Measurements from ENCODE around the gene FOSL2. TPM values are rescaled to one million over a fixed set of nuclear protein-coding genes. Genes with fewer than 3 reads are reported as not detected.

Gene FOSL2
- total and polyA plus RNA-seq, 10 of the 15 experiments (the other 5 are each of a cell fraction or from before 2014, with no cell fraction given) = 0.05 to 1.3 (median 0.34) TPM

DNA sequence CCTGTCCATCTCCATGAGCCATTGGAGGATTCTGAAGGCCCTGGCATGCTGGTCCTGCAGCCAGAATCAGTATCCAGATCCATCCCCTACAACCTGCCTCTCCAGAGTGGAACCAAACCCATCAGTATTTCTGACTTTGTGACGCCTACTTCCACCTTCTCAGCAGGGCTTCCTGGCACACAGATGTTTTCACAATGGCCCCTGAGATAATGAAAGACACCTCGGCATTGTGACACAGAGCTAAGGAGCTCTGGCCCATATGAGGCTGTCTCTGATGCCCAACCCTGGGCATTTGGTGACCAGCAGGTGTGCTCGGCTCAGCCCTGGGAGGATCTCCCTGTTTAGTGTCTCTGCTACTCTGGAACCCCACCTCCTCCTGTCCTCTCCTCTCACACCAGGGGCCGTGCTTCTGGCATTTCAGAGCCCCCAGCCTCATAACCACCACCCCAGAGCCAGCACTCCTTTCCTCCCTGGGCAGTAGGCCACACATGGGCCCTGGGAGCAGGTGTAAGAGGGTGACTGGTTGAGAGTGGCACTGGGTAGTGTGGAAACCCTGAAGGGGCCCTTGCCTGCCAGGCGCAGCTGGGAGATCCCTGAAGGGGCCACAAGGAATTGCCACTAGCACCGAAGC lies 38.2 kb downstream of the FOSL2 start:
- in situ Hi-C loops (cut with MboI) = no loop called here
- RAD21 ChIA-PET (ENCODE audit: unreplicated experiment) = no interaction called here

More for the DNA sequence above, 38.2 kb downstream of the FOSL2 start:
- Histone ChIP-seq H4K20me1 (ENCODE audit: control insufficient read depth, insufficient read depth) (no peaks in the 10 kb centered on the region), H3K9ac (ENCODE audit: control insufficient read depth, insufficient read depth, low read length) (no peak overlapping the region), H3K9me3 (replicated peaks; ENCODE audit: control insufficient read depth, insufficient read depth, low read length) (no peaks in the 10 kb centered on the region; the same call in 2 of the 3 replicates), H3K4me1 (ENCODE audit: control insufficient read depth, insufficient read depth, low read length) (no peaks in the 10 kb centered on the region), H3K27ac (ENCODE audit: control insufficient read depth, insufficient read depth) (no peak overlapping the region), H3K4me3 (no peak overlapping the region), H2AFZ (ENCODE audit: control insufficient read depth, low read depth, low read length) (no peak overlapping the region), H3K36me3 (ENCODE audit: control insufficient read depth in 2 of 2, insufficient read depth in 2 of 2, low read length in 1 of 2) (no peaks in the 10 kb centered on the region), H3K27me3 (replicated peaks in 1 of 2; ENCODE audit: control insufficient read depth in 2 of 2, insufficient read depth in 2 of 2, low read length in 1 of 2) (peaks cover 0 to 2% of the 10 kb centered on the region in 2 experiments; a peak in 2 of 4 replicates), H3K79me2 (ENCODE audit: control insufficient read depth, insufficient read depth, low read length) (no peaks in the 10 kb centered on the region), H3K4me2 (ENCODE audit: control insufficient read depth, insufficient read depth) (no peak overlapping the region)
- ChIA-PET SMC1A (ENCODE audit: uncharacterized antibody, unreplicated experiment) (no interaction called here), CTCF (interaction anchor here (1.0 kb wide), 1 partner anchor 12 kb away, joined by 3 read pairs; no protein-coding TSS in a partner anchor), POLR2A (interaction anchor here (0.6 kb wide), 1 partner anchor 743 kb away, joined by 3 read pairs; no protein-coding TSS in a partner anchor)
- DNase-seq (ENCODE audit: low read depth, low spot score) (no peak), FAIRE-seq (no peak), ATAC-seq (no peak)
- BruUV-seq (replicated peaks) = no TSS peak
- 34% methylated on average over 6 of the region's 6 CpGs for WGBS (ENCODE audit: insufficient coverage, insufficient replicate concordance, low lambda C conversion rate, missing lambda C conversion rate)
- no peak for TF ChIP-seq KLF5 (IDR thresholded peaks at IDR 0.05; ENCODE audit: partially characterized antibody)
- TF ChIP-seq BHLHE40 (IDR thresholded peaks at IDR 0.05; ENCODE audit: borderline replicate concordance in 1 of 2, low read depth in 2 of 2, low read length in 1 of 2) = no peak
- no peak for TF ChIP-seq EGR1 (IDR thresholded peaks at IDR 0.05; ENCODE audit: borderline replicate concordance in 1 of 2, low read depth in 2 of 2, low read length in 2 of 2)
- no peak for TF ChIP-seq TARDBP (IDR thresholded peaks at IDR 0.05; ENCODE audit: borderline replicate concordance)
- TF ChIP-seq RBBP5 (conservative IDR thresholded peaks at IDR 0.05) = no peak
- TF ChIP-seq, protein P1, sequence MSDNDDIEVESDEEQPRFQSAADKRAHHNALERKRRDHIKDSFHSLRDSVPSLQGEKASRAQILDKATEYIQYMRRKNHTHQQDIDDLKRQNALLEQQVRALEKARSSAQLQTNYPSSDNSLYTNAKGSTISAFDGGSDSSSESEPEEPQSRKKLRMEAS (IDR thresholded peaks at IDR 0.05; ENCODE audit: low read depth, low read length) = no peak
- TF ChIP-seq JUND (IDR thresholded peaks at IDR 0.05; ENCODE audit: low read depth, low read length) = no peak
- TF ChIP-seq YY1 (IDR thresholded peaks at IDR 0.05; ENCODE audit: low read depth, low read length) = no peak
- no peak for TF ChIP-seq ZZZ3 (IDR thresholded peaks at IDR 0.05; ENCODE audit: control insufficient read depth, insufficient read length, low read depth)
- TF ChIP-seq CREB1 (IDR thresholded peaks at IDR 0.05; ENCODE audit: low read depth) = no peak
- TF ChIP-seq CBX3 (IDR thresholded peaks at IDR 0.05; ENCODE audit: borderline replicate concordance, low read depth) = no peak
- no peak for TF ChIP-seq NFIC (IDR thresholded peaks at IDR 0.05; ENCODE audit: low read depth, low read length)
- TF ChIP-seq ZBED1 (IDR thresholded peaks at IDR 0.05; ENCODE audit: borderline replicate concordance) = no peak
- TF ChIP-seq, protein P2, sequence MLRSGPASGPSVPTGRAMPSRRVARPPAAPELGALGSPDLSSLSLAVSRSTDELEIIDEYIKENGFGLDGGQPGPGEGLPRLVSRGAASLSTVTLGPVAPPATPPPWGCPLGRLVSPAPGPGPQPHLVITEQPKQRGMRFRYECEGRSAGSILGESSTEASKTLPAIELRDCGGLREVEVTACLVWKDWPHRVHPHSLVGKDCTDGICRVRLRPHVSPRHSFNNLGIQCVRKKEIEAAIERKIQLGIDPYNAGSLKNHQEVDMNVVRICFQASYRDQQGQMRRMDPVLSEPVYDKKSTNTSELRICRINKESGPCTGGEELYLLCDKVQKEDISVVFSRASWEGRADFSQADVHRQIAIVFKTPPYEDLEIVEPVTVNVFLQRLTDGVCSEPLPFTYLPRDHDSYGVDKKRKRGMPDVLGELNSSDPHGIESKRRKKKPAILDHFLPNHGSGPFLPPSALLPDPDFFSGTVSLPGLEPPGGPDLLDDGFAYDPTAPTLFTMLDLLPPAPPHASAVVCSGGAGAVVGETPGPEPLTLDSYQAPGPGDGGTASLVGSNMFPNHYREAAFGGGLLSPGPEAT (IDR thresholded peaks at IDR 0.05; ENCODE audit: low read depth) = no peak
- TF ChIP-seq CEBPB (IDR thresholded peaks at IDR 0.05; ENCODE audit: borderline replicate concordance in 1 of 2, low read depth in 2 of 2, low read length in 2 of 2) = no peak
- TF ChIP-seq, protein P3, sequence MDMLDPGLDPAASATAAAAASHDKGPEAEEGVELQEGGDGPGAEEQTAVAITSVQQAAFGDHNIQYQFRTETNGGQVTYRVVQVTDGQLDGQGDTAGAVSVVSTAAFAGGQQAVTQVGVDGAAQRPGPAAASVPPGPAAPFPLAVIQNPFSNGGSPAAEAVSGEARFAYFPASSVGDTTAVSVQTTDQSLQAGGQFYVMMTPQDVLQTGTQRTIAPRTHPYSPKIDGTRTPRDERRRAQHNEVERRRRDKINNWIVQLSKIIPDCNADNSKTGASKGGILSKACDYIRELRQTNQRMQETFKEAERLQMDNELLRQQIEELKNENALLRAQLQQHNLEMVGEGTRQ (IDR thresholded peaks at IDR 0.05; ENCODE audit: borderline replicate concordance, low read depth, low read length) = no peak
- intact Hi-C loops (cut with micrococcal nuclease; ENCODE audit: unreplicated experiment) = no loop called here

Measured in GM12878 (cell line).